GM19467 (cell line): ENCODE measurements around the gene CENPQ.
A peak's percentile ranks its signal among the peaks of the same experiment; 100 is the strongest.
"Not testable (repeated sequence)": the region's sequence is repeated elsewhere in the genome, so short reads cannot be mapped to it uniquely, and the experiment has no call there.

Source experiments
- ATAC-seq: cut with Tn5 transposase; IDR thresholded peaks from one replicate; pipeline ENCODE4 v1.9.1; 2021; ENCODE audit warnings: mild to moderate bottlenecking, moderate library complexity; ENCODE audit not compliant: unreplicated experiment

The CENPQ gene, protein sequence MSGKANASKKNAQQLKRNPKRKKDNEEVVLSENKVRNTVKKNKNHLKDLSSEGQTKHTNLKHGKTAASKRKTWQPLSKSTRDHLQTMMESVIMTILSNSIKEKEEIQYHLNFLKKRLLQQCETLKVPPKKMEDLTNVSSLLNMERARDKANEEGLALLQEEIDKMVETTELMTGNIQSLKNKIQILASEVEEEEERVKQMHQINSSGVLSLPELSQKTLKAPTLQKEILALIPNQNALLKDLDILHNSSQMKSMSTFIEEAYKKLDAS

DNA sequence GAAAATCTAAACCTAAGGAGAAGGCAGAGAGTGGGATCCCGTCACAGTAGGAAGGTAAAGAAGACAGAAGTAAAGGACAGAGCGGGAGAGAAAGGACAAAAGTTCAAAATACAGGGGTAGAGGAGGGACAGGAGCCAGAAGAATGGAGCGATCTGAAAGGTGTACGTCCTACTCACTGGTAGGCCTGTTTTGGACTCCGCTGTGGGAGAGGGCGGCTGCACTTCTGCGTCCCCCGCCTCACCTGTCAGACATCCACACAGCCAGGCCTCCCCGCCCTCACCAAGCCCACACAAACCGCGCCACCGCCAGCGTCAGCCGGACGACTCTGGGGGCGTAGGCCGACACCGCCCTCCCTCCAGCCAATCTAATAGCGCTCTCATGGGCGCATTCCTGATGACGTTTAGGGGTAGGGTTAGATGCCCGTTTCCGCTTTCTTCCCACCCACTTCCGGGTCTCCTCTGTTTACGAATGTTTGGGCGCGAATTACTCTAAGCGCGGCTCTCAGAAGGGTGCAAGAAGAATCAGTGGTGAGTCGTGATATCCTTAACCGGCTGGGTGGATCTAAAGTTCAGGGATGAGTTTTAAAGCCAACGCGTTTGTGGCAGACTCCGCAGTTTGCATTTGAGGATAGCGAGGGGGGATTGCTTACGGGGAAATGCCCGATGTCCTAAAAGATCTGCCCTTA, at the start of gene CENPQ, which contains the start of gene MMUT:
TSS of gene CENPQ (plus strand) at position 444 of the 685 bp plus-strand sequence. CDS start 6,807 bp downstream, outside the sequence.
TSS of gene MMUT (minus strand) at position 327 of the 685 bp plus-strand sequence. CDS start 3,787 bp downstream, outside the sequence.
- peak; percentile 99 for ATAC-seq

DNA sequence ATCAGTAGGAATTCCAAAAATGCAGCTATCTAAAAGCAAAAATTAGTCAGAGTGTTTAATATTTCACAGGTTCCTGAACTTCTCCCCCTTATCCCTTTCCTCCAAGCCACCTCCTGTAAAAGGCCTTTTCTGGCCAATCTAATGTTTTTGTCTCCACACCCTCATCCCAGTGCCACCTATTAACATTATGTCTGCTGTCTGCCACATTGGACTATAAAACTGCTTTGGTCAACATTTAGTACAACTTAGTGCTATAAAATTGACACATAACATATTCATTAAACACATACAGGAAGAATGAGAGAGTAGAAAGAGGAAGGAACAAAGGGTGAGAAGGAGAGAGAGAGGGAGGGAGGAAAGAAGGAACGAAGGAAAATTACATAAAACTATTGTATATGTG, 47.8 kb upstream of the CENPQ start:
- no peak for ATAC-seq

DNA sequence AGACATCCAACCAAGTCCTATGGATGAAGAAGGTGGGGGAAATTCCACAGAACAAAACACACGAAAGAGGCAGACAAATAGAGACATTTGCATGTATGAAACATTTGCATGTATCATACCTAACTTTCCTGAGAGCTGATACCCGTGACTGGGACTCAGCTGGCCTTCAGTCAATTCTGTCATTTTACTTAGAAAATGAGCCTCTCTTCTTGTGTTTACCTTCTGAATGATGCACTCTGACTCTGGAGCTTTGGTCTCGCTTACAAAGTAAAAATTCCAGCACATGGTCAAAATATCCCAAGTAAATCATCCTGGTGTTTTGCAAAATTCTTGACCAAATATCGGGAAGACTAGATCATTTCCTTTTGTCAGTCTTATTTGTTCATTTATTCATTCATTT, 47.0 kb upstream of the CENPQ start:
- ATAC-seq = no peak

DNA sequence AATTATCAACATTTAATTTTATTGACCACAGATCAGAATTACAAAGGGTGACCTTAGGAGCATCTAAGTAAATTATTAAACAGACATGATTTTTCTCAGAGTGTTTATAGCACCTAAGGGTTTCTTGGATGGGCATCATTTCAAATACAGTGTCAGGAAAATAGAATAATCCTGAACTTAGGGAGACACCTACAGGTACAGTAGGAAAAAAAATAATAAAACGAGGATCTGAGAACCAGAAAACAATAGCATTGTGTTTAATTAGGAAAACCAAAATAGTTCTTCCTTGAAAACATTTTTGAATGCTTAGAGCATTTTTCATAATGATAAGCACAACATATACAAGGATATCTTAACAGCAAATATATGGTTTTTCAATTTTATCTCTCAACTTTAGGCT, 39.4 kb upstream of the CENPQ start:
- ATAC-seq = no peak

DNA sequence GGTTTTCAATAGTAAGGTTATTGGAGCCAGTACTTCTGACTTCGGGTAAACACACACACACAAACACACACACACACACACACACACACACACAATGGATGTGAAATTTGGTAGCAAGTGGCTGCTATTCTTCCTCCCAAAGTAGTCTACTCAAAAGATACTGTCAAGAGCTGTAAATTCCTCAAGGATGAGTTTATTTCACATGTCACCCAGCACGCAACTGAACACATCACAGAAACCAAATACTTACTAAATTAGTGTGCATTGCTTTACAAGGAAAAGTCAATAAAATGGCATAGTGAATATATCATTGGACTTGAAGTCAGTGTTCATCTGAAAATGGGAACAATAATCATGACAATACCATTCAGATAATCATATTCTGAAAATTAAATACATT, 33.0 kb upstream of the CENPQ start:
- no peak for ATAC-seq

DNA sequence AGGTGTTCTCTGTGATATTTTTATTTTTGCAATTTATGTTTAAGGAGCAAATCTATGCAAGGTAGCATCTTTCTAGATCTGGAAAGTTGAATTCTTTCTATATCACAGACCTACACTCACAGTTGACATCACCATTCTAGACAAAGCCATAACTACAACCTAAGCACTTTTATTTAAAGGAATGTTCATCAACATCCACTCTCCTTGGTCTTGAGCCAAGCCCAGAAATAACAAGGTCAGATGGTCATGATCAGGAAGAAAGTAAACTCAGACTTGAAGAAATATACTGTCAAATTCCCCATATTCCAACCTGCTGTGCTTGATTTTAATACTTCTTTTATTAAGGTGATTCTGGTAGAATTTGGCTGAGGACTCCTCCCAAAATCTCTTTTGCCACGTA, 32.3 kb upstream of the CENPQ start:
- no peak for ATAC-seq

DNA sequence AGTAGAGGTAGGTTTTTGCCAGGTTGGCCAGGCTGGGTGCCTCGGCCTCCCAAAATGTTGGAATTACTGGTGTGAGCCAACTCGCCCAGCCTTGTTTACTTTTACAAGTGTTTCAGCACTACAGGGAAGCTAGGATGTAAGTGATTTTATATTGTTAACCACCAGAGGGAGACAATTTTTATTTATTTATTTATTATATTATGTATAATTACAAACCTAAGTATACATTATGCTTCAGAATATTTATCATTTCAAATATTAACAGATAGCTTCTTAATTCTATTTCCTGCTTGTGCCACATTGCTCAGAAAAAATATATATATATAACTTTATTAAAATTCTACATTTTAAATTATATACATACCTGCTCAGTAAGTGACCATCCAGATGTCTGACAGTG, 9.9 kb upstream of the CENPQ start:
- ATAC-seq = no peak

DNA sequence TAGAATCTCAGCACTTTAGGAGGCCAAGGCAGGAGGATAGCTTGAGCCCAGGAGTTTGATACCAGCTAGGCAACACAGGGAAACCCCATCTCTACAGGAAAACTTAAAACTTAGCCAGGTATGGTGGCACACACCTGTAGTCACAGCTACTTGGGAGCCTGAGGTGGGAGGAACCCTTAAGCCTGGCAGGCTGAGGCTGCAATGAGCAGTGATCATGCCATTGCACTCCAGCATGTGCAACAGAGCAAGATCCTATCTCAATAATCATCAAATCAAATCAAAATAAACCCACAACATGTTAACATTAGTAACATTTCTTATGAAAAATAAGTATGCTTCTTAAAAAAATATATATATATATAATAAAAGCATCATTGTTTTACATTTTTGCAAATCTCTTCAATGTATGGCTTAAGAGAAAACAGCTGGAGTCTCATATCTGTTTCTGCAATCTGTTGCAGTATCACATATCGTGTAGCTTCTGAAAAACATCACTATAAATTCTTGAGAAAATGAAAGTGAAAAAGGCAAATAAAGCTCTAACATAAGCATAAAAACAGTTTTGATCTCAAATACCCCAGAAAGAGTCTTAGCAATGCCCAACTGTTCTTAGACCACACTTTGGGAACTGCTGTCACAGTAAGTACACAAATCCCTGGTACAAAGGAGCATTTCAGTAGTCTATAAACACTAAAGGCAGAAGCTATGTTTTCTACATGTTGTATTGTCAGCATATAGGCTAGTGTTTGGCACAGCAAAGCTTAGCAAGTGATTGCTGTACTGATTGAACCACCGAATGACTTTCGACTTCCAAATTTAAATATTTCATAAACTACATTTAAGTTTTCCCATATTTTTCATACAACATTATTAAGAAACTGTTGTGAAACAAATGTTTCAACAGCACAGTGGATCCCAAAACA, 8.1 kb upstream of the CENPQ start:
- peak; percentile 63 for ATAC-seq

DNA sequence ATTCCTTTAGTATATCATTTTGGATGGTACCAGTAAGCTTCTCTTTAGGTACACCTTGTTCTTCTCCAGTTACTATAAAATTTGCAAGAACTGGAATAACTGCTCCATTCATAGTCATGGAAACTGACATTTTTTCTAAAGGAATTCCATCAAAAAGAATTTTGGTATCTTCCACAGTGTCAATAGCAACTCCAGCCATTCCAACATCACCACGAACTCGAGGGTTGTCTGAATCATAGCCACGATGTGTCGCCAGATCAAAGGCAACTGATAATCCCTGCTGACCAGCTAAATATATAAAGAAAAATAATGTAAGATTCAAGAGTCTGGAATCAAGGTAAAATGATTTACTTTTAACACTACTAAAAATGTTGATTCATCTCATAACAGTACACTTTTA, 5.4 kb upstream of the CENPQ start:
- no peak for ATAC-seq

DNA sequence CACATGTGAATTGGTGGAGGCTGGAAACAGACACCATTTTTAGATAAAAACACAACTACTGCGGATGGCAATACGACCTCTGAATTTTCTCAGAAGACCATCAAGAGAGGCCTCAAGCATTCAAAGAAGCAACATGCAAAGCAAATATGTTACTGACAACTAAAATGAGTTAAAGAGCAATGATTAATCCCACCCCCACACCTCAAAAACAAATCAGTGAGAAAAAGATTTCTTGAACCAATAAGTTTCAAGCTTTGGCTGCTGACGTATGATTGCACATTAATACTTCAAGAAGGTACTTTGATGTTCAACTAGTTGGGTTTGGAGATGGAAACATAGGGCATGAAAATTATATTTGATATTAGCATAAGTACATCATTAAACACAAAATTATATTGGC, 1.1 kb upstream of the CENPQ start:
- ATAC-seq = no peak

DNA sequence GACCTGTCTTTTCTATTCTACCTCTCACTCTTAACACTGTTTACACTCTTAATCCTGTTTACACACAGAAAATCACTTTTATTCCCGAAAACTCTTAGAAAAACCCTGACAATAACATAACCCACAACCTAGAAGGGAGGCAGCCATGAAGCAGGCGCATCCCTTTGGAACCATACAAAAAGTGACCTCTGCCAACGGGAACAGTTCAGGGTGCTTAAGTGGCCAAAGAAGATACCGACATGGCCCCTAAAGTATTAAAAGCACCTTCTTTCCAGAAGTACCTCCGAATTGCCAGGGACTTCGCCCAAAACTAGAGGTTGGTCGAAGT, 607 bp upstream of the CENPQ start:
- ATAC-seq = peak; percentile 1

DNA sequence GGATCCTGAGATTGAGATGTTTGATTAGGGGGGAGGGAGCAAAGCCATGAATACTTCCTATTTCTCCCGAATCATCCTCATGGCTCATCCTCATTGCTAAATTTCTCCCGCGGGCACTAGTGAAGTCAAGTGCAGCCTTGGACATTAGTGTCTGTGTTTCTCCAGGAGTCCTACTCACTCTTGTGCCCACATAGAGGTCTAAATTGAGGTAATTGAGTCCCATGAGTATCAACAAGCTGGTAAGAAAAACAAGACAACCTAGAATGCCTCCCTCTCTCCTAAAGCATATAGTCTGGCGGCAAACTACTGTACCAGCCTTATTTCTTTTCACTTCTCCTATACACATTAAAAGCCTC, 420 bp downstream of the CENPQ start:
- peak; percentile 1 for ATAC-seq

DNA sequence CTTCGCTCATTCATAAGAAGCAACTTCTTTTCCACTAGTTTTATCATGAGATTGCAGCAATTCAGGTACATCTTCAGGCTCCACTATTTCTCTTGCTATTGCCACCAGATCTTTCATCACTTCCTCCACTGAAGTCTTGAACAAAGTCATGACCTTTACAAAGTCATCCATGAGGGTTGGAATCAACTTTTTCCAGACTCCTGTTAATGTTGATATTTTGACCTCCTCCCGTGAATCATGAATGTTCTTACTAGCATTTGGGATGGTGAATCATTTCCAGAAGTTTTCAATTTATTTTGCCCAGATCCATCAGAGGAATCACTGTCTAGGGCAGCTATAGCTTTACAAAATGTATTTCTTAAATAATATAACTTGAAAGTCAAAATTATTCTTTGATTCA, 1.5 kb downstream of the CENPQ start:
- no peak for ATAC-seq

DNA sequence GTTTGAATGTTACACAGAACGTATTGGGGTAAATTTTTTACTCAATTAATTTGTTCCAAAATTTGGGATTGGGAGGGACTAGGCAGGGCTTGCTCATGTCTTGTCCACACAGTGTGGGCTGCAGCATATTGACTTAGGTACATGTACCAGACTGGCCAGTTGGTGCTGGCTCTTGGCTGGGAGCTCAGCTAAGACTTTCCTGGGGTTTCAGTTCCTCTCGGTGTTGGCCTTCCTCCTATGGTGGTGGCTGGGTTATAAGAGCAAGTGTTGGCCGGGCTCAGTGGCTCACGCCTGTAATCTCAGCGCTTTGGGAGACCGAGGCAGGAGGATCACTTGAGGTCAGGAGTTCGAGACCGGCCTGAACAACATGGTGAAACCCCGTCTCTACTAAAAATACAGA, 4.9 kb downstream of the CENPQ start:
- no peak for ATAC-seq

DNA sequence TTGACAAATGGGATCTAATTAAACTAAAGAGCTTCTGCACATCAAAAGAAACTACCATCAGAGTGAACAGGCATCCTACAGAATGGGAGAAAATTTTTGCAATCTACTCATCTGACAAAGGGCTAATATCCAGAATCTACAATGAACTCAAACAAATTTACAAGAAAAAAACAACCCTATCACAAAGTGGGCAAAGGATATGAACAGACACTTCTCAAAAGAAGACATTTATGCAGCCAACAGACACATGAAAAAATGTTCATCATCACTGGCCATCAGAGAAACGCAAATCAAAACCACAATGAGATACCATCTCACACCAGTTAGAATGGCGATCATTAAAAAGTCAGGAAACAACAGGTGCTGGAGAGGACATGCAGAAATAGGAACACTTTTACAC, 13.4 kb downstream of the CENPQ start:
- not testable (repeated sequence) for ATAC-seq

DNA sequence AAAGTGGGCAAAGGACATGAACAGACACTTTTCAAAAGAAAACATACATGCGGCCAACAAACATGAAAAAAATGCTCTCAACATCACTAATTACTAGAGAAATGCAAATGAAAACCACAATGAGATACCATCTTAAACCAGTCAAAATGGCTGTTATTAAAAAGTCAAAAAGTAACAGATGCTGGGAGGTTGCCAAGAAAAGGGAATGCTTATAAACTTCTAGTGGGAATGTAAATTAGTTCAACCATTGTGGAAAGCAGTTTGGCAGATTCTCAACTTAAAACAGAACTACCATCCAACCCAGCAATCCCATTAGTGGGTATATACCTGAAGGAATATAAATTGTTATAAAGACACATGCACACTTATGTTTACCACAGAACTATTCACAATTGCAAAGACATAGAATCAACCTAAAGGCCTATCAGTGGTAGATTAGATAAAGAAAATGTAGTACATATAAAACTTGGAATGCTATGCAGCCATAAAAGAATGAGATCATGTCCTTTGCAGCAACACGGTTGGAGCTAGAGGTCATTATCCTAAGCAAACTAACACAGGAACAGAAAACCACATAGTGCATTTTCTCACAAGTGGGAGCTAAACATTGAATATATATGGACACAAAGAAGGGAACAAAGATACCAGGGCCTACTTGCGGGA, 16.3 kb downstream of the CENPQ start:
- ATAC-seq = no peak

DNA sequence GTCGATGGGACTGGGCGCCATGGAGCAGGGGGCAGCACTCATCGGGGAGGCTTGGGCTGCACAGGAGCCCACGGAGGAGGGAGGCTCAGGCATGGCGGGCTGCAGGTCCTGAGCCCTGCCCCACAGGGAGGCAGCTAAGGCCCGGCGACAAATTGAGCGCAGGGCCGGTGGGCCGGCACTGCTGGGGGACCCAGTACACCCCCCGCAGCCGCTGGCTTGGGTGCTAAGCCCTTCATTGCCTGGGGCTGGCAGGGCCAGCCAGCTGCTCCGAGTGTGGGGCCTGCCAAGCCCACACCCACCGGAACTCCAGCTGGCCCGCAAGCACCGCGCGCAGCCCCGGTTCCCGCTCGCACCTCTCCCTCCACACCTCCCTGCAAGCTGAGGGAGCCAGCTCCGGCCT, 18.7 kb downstream of the CENPQ start:
- not testable (repeated sequence) for ATAC-seq

DNA sequence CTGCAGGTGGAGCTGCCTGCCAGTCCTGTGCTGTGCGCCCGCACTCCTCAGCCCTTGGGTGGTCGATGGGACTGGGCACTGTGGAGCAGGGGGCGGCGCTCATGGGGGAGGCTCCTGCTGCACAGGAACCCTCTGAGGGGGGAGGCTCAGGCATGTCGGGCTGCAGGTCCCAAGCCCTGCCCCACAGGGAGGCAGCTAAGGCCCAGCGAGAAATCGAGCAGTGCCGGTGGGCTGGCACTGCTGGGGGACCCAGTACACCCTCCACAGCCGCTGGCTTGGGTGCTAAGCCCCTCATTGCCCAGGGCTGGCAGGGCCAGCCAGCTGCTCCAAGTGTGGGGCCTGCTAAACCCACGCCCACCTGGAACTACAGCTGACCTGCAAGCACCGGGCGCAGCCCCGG, 20.2 kb downstream of the CENPQ start:
- ATAC-seq = not testable (repeated sequence)

DNA sequence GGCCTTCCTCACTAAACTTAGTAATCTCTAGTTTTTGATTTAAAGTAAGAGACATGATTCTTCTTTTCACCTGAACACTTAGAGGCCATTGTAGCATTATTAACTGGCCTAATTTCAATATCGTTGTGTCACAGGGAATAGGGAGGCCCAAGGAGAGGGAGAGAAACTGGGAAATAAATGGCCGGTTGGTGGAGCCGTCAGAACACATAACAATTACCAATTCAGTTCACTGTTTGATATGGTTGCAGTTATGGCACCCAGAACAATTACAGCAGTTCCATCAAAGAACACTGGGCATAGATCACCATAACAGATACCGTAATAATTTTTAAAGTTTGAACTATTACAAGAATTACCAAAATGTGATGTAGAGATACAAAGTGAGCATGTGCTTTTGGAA, 27.5 kb downstream of the CENPQ start:
- no peak for ATAC-seq

DNA sequence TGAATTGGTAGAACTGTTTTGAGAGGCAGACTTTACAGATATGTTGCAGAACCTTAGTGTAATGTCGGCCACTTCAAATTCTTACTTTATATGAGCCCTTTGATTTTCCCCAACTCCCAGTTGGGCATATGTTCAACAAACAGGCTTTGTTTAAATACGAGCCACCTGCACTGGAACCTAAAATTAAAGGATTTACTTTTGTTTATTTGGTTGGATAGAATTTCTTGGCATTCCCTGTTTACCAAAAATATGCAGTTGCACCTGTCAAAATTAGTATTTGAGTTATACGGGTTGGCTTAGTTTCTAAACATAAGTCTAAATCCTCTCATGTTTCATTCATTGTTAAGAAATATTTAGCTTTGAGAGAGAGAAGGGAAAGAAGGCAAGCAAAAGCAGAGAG, 34.1 kb downstream of the CENPQ start:
- ATAC-seq = no peak

DNA sequence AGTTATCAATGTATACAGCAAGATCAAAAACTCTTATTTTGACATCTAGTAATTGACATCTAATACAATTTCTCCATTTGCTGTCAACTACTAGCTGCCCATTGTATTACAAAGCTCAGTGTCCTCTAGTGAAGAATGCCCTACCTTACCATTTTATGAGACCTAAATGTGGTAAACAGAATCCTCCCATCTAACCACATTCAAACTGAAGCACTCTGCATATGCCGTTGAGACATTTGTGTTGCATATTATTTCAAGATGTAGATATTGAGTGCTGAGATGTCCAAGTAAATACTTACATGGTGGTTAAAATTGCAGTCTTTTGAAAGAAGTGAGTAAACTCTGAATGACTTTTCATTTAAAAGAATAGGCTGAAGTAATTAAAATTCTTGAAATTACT, 36.0 kb downstream of the CENPQ start:
- no peak for ATAC-seq
